HG02852 (cell line): ENCODE results near the gene CHIT1.
"Not testable (repeated sequence)": the region's sequence is repeated elsewhere in the genome, so short reads cannot be mapped to it uniquely, and the experiment has no call there.

Experiments
- ATAC-seq: cut with Tn5 transposase; IDR thresholded peaks from one replicate; pipeline ENCODE4 v1.9.1; 2021; ENCODE audit warnings: mild to moderate bottlenecking, moderate library complexity; ENCODE audit not compliant: unreplicated experiment

The CHIT1 gene

GRCh38 chr1:203266140-203266539, 36.7 kb upstream of the CHIT1 start:
- not testable (repeated sequence) for ATAC-seq

- ATAC-seq: no peak
These were observed 36.1 kb upstream of the CHIT1 start for GRCh38 chr1:203265541-203265940.

GRCh38 chr1:203264052-203264501, 34.6 kb upstream of the CHIT1 start:
- no peak for ATAC-seq

DNA sequence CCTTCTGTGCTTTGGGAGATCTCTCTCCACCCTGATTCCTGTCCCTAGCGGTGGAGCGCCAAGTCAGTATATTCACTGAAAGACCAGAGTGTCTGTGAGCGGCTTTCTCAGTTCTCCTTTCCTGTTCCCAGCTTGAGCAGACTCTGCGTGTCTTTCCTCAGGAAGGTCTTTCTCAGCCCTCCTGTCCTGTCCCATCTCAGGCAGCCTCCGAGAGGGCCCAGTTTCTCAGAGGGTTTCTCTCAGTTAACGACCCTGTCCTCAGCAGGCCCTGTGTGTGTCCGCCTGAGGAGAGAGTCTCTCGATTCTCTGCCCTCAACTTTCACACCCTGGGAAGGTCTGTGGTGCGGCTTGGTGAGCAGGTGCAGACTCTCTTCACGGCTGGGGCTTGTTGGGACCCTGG, 34.0 kb upstream of the CHIT1 start:
- no peak for ATAC-seq

GRCh38 chr1:203256636-203257035, 27.2 kb upstream of the CHIT1 start:
- ATAC-seq: not testable (repeated sequence)

DNA sequence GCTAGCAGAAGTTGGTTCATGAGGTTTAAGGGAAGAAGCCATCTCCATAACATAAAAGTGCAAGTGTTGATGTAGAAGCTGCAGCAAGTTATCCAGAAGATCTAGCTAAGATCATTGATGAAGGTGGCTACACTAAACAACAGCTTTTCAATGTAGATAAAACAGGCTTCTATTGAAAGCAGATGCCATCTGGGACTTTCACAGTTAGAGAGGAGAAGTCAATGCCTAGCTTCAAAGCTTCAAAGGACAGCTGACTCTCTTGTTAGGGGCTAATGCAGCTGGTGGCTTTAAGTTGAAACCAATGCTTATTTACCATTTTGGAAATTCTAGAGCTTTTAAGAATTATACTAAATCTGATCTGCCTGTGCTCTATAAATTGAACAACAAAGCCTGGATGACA, 25.3 kb upstream of the CHIT1 start:
- not testable (repeated sequence) for ATAC-seq

DNA sequence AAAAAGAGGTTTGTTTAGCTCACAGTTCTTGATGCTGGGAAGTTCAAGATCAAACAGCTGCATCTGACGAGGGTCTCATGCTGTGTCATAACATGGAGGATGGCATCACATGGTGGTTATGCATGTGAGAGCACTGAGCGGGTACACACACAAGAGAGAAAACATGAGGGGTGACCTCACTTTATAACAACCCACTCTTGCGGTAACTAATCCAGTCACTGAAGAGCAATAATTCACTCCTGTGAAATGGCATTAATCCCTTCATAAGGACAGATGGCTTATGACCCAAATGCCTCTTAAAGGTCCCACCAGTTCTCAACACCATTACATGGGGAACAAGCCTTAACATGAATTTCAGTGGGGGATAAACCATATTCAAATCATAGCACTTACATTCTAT, 23.2 kb upstream of the CHIT1 start:
- no peak for ATAC-seq

- ATAC-seq: no peak
These were observed 22.0 kb upstream of the CHIT1 start for GRCh38 chr1:203251466-203251865.

GRCh38 chr1:203250911-203251310, 21.4 kb upstream of the CHIT1 start:
- no peak for ATAC-seq

GRCh38 chr1:203244776-203245175, 15.3 kb upstream of the CHIT1 start:
- ATAC-seq: no peak

- not testable (repeated sequence) for ATAC-seq
These were observed 12.2 kb upstream of the CHIT1 start for GRCh38 chr1:203241708-203242107.

DNA sequence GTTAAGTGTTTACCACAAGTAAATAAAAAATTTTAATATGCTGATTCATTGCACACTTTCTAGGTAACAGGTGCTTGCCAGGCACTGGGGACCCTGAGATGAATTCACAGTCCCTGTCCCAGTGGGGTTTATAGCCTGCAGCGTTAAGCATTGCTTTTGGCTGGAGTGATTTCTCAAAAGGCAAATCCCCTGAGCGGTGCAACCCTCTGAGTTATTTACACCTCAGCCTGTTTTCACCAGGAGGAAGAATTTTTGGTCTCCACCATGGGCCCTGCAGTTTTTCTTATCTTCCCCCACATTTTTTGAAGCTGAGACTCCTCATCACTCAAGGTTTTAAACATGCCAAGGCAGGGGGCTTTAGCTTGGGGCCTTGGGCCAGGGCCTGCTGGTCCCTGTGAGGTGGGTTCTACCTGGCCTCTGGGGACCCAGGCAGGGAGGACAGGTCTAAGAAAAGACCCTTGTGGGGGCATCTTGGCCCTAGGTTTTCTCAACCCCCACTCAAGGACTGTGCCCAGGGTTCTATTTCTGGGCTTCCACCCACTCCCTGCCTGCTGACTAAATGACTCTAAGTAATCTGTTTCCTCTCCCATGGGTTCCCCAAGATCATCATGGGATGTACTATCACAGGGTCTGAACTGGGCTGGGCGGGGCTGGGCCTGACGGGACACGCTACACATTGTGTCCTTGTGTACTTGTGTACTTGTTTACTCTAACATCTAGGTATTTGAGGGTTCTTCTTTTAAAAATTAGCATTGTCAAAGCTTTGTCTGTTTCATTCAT, 10.2 kb upstream of the CHIT1 start:
- no peak for ATAC-seq

GRCh38 chr1:203239081-203239480, 9.6 kb upstream of the CHIT1 start:
- ATAC-seq: no peak

- ATAC-seq: no peak
These were observed 9.1 kb upstream of the CHIT1 start for GRCh38 chr1:203238535-203238934.

DNA sequence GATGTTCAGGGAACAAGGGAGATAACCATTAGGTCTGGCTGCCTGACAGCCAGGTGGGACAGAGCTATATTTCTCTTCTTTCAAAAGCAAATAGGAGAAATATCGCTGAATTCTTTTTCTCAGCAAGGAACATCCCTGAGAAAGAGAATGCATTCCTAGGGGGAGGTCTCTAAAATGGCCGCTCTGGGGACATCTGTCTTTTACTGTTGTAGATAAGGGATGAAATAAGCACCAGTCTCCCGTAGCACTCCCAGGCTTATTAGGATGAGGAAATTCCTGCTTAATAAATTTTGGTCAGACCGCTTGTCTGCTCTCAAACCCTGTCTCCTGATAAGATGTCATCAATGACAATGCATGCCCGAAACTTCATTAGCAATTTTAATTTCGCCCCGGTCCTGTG, 5.4 kb upstream of the CHIT1 start:
- not testable (repeated sequence) for ATAC-seq

GRCh38 chr1:203228670-203229069, 803 bp downstream of the CHIT1 start:
- no peak for ATAC-seq

DNA sequence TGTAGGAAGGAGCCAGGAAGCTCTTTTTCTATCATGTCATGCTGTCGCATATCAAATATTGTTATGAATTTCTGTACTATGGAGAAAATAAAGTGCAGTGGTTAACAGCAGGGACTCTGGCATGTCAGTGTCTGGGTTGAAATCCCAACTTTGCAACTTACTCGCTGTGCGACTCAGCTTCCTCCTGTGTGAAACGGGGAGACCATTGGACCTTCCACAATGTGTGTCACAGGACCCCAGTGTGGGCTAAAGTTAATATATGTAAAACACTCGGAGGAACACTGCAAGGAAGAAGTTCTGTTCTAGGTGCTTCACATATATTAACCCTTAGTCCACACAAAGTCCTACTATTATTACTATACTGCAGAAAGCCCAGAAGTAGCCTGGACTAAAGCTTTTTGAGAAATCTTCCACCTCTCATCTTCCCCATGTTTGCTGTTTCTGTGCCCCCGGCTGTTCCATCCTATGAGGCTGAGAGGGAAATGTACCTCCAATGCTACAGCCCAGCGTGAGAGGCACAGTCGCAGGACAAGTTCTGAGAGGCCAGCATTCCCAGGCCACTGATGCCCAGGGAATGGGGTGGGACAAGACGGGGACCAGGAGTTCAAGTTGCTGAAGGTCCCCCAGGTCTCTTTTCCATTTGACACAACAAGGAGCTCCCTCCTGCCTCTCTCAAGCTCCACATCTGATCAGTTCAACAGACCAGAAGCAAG, 1.9 kb downstream of the CHIT1 start:
- no peak for ATAC-seq

DNA sequence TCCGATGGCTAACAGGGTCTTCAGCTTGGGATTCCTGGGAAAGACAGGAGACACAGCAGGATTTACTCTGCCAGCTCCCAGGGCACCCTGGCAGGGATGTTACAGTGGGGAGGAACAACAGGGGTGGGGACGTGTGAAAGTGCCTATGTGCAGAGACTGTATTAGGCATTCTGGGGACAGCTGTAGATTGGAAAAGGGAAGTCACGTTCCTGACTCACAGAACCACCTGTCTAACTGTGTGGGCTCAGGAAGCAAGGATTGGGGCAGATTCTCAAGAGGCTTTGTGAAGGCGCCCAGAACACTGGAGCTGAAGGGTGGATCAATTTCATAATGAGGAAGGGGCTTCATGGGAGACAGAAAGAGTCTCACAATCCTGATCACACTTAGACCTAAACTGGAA, 4.4 kb downstream of the CHIT1 start:
- ATAC-seq: no peak

- no peak for ATAC-seq
These were observed 6.3 kb downstream of the CHIT1 start for GRCh38 chr1:203223012-203223775.

GRCh38 chr1:203219934-203220333, 9.5 kb downstream of the CHIT1 start:
- no peak for ATAC-seq

GRCh38 chr1:203219171-203219570, 10.3 kb downstream of the CHIT1 start:
- no peak for ATAC-seq

DNA sequence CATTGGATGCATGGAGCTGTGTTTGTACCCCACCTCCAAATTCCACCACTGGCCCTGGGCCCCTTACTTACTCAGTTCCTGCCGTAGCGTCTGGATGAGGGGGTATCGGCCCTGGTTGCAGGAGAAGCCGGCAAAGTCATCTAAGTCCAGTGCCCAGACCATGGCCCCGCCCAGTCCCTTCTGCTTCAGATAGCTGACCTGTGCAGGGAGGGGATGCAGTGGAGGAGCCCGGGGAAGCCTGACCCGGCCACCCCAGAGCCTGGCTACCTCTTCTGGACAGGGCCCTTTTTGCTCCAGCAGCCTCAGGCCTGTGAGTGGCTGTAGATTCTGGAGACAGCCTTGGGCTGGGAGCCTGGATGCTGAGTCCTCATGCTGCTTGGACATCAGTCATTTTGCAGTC, 11.8 kb downstream of the CHIT1 start:
- no peak for ATAC-seq
